ENCODE measurements around the gene MBNL3. TPM values are rescaled to one million over a fixed set of nuclear protein-coding genes. Genes with fewer than 3 reads are reported as not detected.

Gene MBNL3
- total RNA-seq, 1 donor from 2014 or later, result 8.9 TPM

DNA sequence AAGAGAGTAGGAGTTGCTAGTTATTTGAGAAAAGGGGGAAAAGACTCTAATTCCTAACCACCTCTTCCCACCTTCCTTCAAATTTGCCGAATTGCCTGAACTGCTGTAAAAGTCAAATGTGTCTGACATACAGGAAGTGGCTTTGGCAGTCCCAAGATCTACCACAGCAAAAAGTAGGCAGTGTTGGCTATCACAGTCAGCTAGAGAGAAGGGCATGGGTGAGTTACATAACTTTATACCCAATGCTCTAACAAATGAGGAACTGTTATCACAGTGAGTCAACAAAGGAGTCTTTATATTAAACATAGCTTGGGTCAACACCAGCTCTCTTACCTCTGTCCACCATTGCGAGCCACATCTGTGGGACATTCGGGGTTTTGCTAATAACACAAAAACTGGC, 2.4 kb upstream of the MBNL3 start:
- intact Hi-C loops (cut with micrococcal nuclease), result loop anchor here (10.0 kb wide), 2 partner anchors 196 to 254 kb away; no protein-coding TSS in a partner anchor

DNA sequence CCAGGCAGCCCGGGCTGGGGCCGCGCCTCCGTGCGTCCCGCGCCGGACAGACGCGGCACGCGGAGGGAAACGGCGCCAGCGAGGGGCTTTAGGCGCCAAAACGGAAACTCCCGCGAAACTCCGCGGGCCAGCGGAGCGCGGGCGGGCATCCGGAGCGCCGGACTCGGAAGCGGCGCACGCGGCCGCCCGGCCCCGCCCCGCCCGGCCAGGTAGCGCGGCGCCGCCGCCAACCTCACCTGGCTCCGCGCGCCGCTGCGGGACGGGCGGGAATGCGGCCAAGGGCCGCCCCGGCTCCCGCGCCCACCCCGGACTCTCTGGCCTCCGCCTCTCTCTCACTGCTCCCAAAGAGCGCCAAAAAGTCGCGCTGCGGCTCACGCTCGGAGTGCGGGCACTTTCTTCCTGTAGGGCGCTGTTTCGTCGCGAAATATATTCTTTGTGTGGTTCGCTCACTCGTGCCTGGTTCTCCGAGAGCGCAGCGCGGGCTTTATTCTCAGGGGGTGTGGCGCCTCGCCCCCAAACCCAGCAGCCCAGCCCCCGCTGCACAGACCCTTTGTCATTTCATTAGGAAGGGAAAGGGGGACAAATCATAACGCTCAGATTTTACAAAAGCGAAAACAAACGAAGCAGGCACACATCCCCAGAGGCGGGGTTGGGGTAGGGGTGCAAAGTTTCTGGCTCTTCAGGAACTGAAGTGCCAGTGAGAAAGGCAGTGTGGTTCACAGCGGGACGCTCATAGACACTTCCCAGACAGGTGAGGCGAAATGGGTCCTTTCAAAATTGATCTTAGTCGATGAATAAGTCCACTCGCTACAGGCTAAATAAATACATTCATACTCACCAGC, 961 bp upstream of the MBNL3 start:
- intact Hi-C loops (cut with micrococcal nuclease), result loop anchor here (1.0 to 10.0 kb wide), 7 partner anchors 8 to 1698 kb away; partner anchors contain the start of genes RAP2C and STK26
- Mint-ChIP-seq H3K36me3 (ENCODE audit: low read depth) (no peaks in the 10 kb centered on the region), H3K27me3 (ENCODE audit: insufficient read depth) (peaks cover 7% of the 10 kb centered on the region), H3K9me3 (no peaks in the 10 kb centered on the region), H3K4me3 (peak overlapping the region; percentile 90), H3K4me1 (ENCODE audit: low read depth) (peaks cover 28% of the 10 kb centered on the region), H3K27ac (peak overlapping the region; percentile 94)
- DNase-seq (ENCODE audit: low spot score), result peak; percentile 21

More for the DNA sequence above, 2.4 kb upstream of the MBNL3 start:
- H3K27me3 Mint-ChIP-seq (ENCODE audit: insufficient read depth), result peaks cover 9% of the 10 kb centered on the region
- no peaks in the 10 kb centered on the region for H3K9me3 Mint-ChIP-seq
- peak; percentile 1 for DNase-seq (ENCODE audit: low spot score)
- H3K4me3 Mint-ChIP-seq, result peak overlapping the region; percentile 90
- no peak overlapping the region for H3K27ac Mint-ChIP-seq
- no peaks in the 10 kb centered on the region for H3K36me3 Mint-ChIP-seq (ENCODE audit: low read depth)
- H3K4me1 Mint-ChIP-seq (ENCODE audit: low read depth), result peaks cover 28% of the 10 kb centered on the region

GRCh38 chrX:132488180-132488705, 595 bp downstream of the MBNL3 start:
- no peak for DNase-seq (ENCODE audit: low spot score)
- intact Hi-C loops (cut with micrococcal nuclease), result loop anchor here (2.0 to 10.0 kb wide), 4 partner anchors 269 to 1699 kb away; partner anchors contain the start of genes RAP2C and STK26
- peaks cover 7% of the 10 kb centered on the region for H3K27me3 Mint-ChIP-seq (ENCODE audit: insufficient read depth)
- H3K4me3 Mint-ChIP-seq, result peak overlapping the region; percentile 95
- peak overlapping the region; percentile 94 for H3K27ac Mint-ChIP-seq
- peaks cover 35% of the 10 kb centered on the region for H3K4me1 Mint-ChIP-seq (ENCODE audit: low read depth)
- H3K9me3 Mint-ChIP-seq, result no peaks in the 10 kb centered on the region
- no peaks in the 10 kb centered on the region for H3K36me3 Mint-ChIP-seq (ENCODE audit: low read depth)

GRCh38 chrX:132486599-132487178, 2.1 kb downstream of the MBNL3 start:
- intact Hi-C loops (cut with micrococcal nuclease), result loop anchor here (5.0 to 10.0 kb wide), 2 partner anchors 462 to 1701 kb away; partner anchors contain the start of gene STK26
- no peak overlapping the region for H3K27ac Mint-ChIP-seq
- H3K36me3 Mint-ChIP-seq (ENCODE audit: low read depth), result no peaks in the 10 kb centered on the region
- H3K4me3 Mint-ChIP-seq, result no peak overlapping the region
- DNase-seq (ENCODE audit: low spot score), result no peak
- peaks cover 4% of the 10 kb centered on the region for H3K27me3 Mint-ChIP-seq (ENCODE audit: insufficient read depth)
- peaks cover 37% of the 10 kb centered on the region for H3K4me1 Mint-ChIP-seq (ENCODE audit: low read depth)
- H3K9me3 Mint-ChIP-seq, result no peaks in the 10 kb centered on the region

- Mint-ChIP-seq H3K27ac (no peak overlapping the region), H3K9me3 (no peaks in the 10 kb centered on the region), H3K4me1 (ENCODE audit: low read depth) (peaks cover 40% of the 10 kb centered on the region), H3K36me3 (ENCODE audit: low read depth) (no peaks in the 10 kb centered on the region), H3K27me3 (ENCODE audit: insufficient read depth) (no peaks in the 10 kb centered on the region), H3K4me3 (no peak overlapping the region)
- intact Hi-C loops (cut with micrococcal nuclease), result loop anchor here (5.0 to 10.0 kb wide), 2 partner anchors 138 to 459 kb away; partner anchors contain the start of gene STK26
- DNase-seq (ENCODE audit: low spot score), result no peak
These were observed 4.9 kb downstream of the MBNL3 start for GRCh38 chrX:132483951-132484350.

DNA sequence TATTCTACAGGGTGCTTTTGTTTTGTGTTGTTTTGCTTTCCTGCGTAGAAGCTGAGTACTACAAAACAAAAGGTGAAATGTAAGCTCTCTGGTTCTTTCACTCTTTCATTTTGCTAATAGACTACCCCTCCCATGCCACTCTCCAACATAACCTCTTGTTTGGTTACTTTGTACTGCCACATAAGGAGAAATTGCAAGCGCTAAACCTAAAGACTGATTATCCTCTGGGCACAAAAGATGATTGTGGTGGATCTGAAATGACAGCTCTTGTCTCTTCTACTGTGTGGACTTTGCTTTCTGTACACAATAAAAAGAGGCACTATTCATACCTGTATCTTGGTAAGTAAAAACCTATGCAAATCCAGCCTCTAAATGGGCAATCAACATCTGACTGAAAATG, 5.3 kb downstream of the MBNL3 start:
- intact Hi-C loops (cut with micrococcal nuclease), result loop anchor here (5.0 to 10.0 kb wide), 2 partner anchors 139 to 459 kb away; partner anchors contain the start of gene STK26
- Mint-ChIP-seq H3K27ac (no peak overlapping the region), H3K4me1 (ENCODE audit: low read depth) (peaks cover 37% of the 10 kb centered on the region), H3K36me3 (ENCODE audit: low read depth) (no peaks in the 10 kb centered on the region), H3K9me3 (no peaks in the 10 kb centered on the region), H3K27me3 (ENCODE audit: insufficient read depth) (no peaks in the 10 kb centered on the region), H3K4me3 (no peak overlapping the region)
- DNase-seq (ENCODE audit: low spot score), result no peak

GRCh38 chrX:132482632-132483031, 6.2 kb downstream of the MBNL3 start:
- Mint-ChIP-seq H3K36me3 (ENCODE audit: low read depth) (no peaks in the 10 kb centered on the region), H3K4me1 (ENCODE audit: low read depth) (peaks cover 33% of the 10 kb centered on the region), H3K9me3 (no peaks in the 10 kb centered on the region), H3K27ac (no peak overlapping the region), H3K27me3 (ENCODE audit: insufficient read depth) (no peaks in the 10 kb centered on the region), H3K4me3 (no peak overlapping the region)
- no peak for DNase-seq (ENCODE audit: low spot score)
- intact Hi-C loops (cut with micrococcal nuclease), result loop anchor here (5.0 to 10.0 kb wide), 2 partner anchors 140 to 458 kb away; partner anchors contain the start of gene STK26

- H3K27me3 Mint-ChIP-seq (ENCODE audit: insufficient read depth), result no peaks in the 10 kb centered on the region
- H3K36me3 Mint-ChIP-seq (ENCODE audit: low read depth), result no peaks in the 10 kb centered on the region
- no peaks in the 10 kb centered on the region for H3K9me3 Mint-ChIP-seq
- intact Hi-C loops (cut with micrococcal nuclease), result loop anchor here (1.0 to 10.0 kb wide), 3 partner anchors 8 to 457 kb away; partner anchors contain the start of genes MBNL3 and STK26
- peak overlapping the region; percentile 91 for H3K27ac Mint-ChIP-seq
- no peak for DNase-seq (ENCODE audit: low spot score)
- H3K4me1 Mint-ChIP-seq (ENCODE audit: low read depth), result peaks cover 26% of the 10 kb centered on the region
- no peak overlapping the region for H3K4me3 Mint-ChIP-seq
These were observed 7.4 kb downstream of the MBNL3 start for GRCh38 chrX:132481449-132481848.

DNA sequence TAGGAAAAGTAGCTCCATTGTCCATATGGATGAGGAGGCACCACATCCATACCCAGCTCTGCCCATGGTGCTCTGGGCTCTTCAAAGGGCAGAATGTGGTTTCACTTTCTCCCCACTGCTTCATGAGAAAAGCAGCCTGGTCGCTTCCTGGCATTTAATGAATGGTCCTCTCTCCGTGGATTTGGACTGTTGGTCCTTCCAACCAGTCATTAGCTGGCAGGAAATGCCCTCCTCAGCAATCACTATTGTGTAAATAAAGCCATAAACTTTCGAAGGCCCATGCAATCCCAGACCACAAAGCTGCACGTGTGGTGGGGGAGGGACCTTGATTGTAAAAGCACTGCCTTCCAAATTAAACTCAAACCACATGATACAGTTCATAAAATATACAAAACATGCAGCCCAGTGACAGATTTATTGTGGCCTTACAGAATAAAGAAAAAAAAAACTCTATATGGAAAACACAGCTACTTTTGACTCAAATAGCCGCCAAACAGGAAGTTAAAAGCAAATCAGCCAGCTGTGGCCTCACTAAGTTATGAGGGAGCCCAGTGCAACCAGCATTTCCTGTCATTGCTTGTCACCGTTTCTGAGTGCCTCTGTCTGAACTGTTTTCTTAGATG, 8.1 kb downstream of the MBNL3 start:
- no peaks in the 10 kb centered on the region for H3K27me3 Mint-ChIP-seq (ENCODE audit: insufficient read depth)
- peak; percentile 11 for DNase-seq (ENCODE audit: low spot score)
- intact Hi-C loops (cut with micrococcal nuclease), result loop anchor here (1.0 to 10.0 kb wide), 3 partner anchors 9 to 456 kb away; partner anchors contain the start of genes MBNL3 and STK26
- H3K36me3 Mint-ChIP-seq (ENCODE audit: low read depth), result no peaks in the 10 kb centered on the region
- H3K4me3 Mint-ChIP-seq, result peak overlapping the region; percentile 81
- H3K9me3 Mint-ChIP-seq, result no peaks in the 10 kb centered on the region
- peak overlapping the region; percentile 91 for H3K27ac Mint-ChIP-seq
- H3K4me1 Mint-ChIP-seq (ENCODE audit: low read depth), result peaks cover 28% of the 10 kb centered on the region

DNA sequence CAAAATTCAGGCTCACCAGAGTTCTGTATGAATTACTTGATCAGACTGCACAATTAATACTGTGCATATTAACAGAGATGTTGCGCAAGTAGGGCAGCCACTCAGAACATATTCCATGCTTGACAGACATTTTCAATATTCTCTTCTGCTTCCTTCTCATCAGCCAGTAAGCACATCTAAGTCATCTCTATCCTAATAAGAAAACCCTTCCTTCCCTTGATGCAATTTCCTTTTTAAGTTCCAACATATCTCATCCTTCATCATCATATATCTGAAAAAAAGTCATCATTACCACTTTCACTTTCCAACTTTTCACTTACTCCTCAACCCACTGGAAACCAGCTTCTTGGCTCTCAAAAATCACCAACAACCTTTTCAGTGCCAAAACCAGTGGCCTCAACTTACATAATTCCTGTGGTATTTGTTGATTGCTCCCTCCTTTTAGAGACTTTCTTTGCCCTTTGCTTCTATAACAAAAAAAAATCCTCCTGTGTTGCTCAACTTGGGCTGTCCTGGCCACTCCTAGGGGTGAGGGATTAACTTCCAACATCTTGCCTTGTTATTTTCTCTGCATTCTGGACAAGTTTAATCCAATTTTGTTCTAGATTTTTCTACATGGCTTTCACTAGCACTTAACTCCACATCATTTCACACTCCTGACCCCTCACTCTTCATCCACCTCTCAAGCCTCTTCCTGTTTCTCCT, 14.1 kb downstream of the MBNL3 start:
- Mint-ChIP-seq H3K27ac (no peak overlapping the region), H3K9me3 (no peaks in the 10 kb centered on the region), H3K36me3 (ENCODE audit: low read depth) (no peaks in the 10 kb centered on the region), H3K4me3 (no peak overlapping the region), H3K27me3 (ENCODE audit: insufficient read depth) (no peaks in the 10 kb centered on the region), H3K4me1 (ENCODE audit: low read depth) (peaks cover 16% of the 10 kb centered on the region)
- intact Hi-C loops (cut with micrococcal nuclease), result no loop called here
- no peak for DNase-seq (ENCODE audit: low spot score)

- Mint-ChIP-seq H3K27ac (no peak overlapping the region), H3K36me3 (ENCODE audit: low read depth) (no peaks in the 10 kb centered on the region)
These were observed 16.4 kb downstream of the MBNL3 start for GRCh38 chrX:132472397-132472796.

DNA sequence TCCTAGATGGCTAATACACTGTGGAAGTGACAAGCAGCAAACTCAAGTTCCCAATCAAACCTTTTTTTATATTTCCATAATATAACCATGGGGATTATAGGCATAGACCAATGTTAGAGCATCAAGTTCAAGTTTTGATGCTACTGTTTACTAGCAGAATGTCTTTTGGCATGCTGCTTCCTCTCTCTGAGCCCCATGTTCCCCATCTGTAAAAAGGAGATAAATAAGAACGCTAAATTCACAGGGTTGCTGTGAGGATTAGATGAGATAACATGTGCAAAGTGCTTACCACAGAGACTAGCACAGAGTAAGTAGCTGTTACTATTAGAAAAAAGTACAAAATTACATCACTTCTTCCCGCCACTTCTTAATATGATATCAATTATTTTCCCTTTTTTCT, 18.0 kb downstream of the MBNL3 start:
- DNase-seq (ENCODE audit: low spot score), result no peak
- no peak overlapping the region for H3K4me3 Mint-ChIP-seq
- H3K27me3 Mint-ChIP-seq (ENCODE audit: insufficient read depth), result no peaks in the 10 kb centered on the region
- intact Hi-C loops (cut with micrococcal nuclease), result no loop called here
- H3K36me3 Mint-ChIP-seq (ENCODE audit: low read depth), result no peaks in the 10 kb centered on the region
- H3K27ac Mint-ChIP-seq, result no peak overlapping the region
- H3K4me1 Mint-ChIP-seq (ENCODE audit: low read depth), result peaks cover 16% of the 10 kb centered on the region
- H3K9me3 Mint-ChIP-seq, result no peaks in the 10 kb centered on the region

More at GRCh38 chrX:132472397-132472796, 16.4 kb downstream of the MBNL3 start:
- H3K4me3 Mint-ChIP-seq, result no peak overlapping the region
- H3K4me1 Mint-ChIP-seq (ENCODE audit: low read depth), result peaks cover 16% of the 10 kb centered on the region
- no peaks in the 10 kb centered on the region for H3K9me3 Mint-ChIP-seq
- intact Hi-C loops (cut with micrococcal nuclease), result no loop called here
- no peak for DNase-seq (ENCODE audit: low spot score)
- H3K27me3 Mint-ChIP-seq (ENCODE audit: insufficient read depth), result no peaks in the 10 kb centered on the region
